Activated T-cell treated with anti-CD3 and anti-CD28 coated beads, Interleukin-2, amount 50 U/mL, for 24 hours (primary cell): ENCODE measurements around the gene LAGE3.

Experiments used
- DNase-seq: peaks from one replicate; pipeline ENCODE4 v3.0.0-alpha.2; 2020
- H3K27ac Mint-ChIP-seq: 2 replicates; pipeline ENCODE4 v1.8.0; 2020; ENCODE audit warnings: mild to moderate bottlenecking, mixed read lengths
- H3K27me3 Mint-ChIP-seq: 2 replicates; pipeline ENCODE4 v1.8.0; 2020; ENCODE audit warnings: mixed read lengths
- H3K36me3 Mint-ChIP-seq: 2 replicates; pipeline ENCODE4 v1.8.0; 2020; ENCODE audit warnings: low read depth, mixed read lengths
- H3K4me1 Mint-ChIP-seq: 2 replicates; pipeline ENCODE4 v1.8.0; 2020; ENCODE audit warnings: low read depth, mixed read lengths
- H3K4me3 Mint-ChIP-seq: 2 replicates; pipeline ENCODE4 v1.8.0; 2020; ENCODE audit warnings: mild to moderate bottlenecking, moderate library complexity, mixed read lengths
- H3K9me3 Mint-ChIP-seq: 2 replicates; pipeline ENCODE4 v1.8.0; 2020; ENCODE audit warnings: mixed read lengths

The LAGE3 gene

DNA sequence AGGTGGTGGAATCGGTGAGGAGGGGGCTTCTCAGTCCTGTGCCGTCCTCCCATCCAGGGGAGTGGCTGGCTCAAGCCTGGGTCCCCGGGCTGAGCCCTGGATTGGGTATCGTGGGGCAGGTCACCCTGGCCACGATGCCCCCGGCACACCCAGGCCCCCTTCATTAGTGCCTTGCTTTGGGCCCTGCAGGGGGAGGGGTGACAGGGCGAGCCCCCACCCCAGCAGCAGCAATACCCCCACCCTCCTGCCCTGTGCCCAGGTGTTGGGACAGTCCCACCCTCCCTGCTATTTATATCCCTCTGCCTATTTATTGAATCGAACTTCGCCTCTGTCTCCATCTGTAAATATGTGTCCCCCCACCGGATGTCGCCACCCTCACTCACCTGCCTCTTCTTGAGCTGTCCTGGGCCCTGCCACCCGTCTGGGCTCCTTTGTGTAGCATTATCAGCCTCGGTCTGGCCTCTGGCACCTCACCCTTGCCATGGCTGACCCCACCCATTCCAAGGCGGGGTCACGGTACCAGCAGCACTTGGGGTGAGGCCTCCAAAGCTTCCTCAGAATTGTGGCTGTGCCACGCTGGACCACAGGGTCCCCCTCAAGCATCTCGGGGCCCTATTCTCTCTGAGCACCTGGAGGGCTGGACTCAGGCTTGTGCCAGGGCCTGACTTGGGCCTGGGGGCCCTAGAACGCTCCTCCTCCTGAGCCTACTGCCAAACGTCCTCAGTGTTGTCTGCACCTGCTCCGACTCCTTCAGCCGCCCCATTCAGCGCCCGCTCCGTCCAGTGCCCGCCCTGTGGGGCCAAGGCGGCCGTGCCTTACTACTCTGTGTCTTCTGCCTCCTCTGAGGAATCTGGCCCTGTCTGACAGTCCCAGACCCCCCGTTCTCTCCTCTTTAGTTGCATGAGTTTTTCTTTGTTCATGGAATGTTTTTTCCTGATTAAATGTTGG is 6.1 kb downstream of the LAGE3 start:
- no peak for DNase-seq
- no peak overlapping the region for H3K4me3 Mint-ChIP-seq

GRCh38 chrX:154471839-154472684 is 7.0 kb downstream of the LAGE3 start:
- Mint-ChIP-seq H3K36me3 (peaks cover 52% of the 10 kb centered on the region), H3K4me3 (no peak overlapping the region), H3K27me3 (peaks cover 5% of the 10 kb centered on the region), H3K9me3 (no peaks in the 10 kb centered on the region), H3K27ac (no peak overlapping the region), H3K4me1 (peaks cover 4% of the 10 kb centered on the region)
- no peak for DNase-seq

More for the DNA sequence above, 6.1 kb downstream of the LAGE3 start:
- peaks cover 5% of the 10 kb centered on the region for H3K27me3 Mint-ChIP-seq
- peaks cover 51% of the 10 kb centered on the region for H3K36me3 Mint-ChIP-seq
- H3K27ac Mint-ChIP-seq: no peak overlapping the region
- H3K9me3 Mint-ChIP-seq: no peaks in the 10 kb centered on the region
- H3K4me1 Mint-ChIP-seq: peaks cover 12% of the 10 kb centered on the region

DNA sequence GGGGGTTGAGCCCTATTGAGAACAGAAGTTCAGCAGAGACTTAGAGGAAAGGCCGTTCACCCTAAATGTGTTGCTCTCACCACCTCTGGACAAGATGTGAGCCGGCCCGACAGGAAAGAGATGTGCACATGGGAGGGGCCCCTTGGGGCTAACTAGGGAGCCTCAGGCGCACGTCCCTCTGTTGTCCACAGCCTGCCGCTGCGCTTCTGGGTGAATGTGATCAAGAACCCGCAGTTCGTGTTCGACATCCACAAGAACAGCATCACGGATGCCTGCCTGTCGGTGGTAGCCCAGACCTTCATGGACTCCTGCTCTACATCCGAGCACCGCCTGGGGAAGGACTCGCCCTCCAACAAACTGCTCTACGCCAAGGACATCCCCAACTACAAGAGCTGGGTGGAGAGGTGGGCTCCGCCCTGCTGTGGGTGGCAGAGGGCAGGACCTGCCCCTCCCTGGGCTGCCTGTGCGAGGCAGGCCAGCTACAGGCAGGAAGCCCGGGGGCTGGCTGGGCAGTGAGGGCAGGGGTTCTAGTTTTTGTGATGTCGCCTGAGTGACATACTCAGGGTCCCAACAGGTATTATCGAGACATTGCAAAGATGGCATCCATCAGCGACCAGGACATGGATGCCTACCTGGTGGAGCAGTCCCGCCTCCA is 8.0 kb downstream of the LAGE3 start:
- no peaks in the 10 kb centered on the region for H3K9me3 Mint-ChIP-seq
- peaks cover 5% of the 10 kb centered on the region for H3K27me3 Mint-ChIP-seq
- peaks cover 4% of the 10 kb centered on the region for H3K4me1 Mint-ChIP-seq
- H3K36me3 Mint-ChIP-seq: peaks cover 57% of the 10 kb centered on the region
- DNase-seq: no peak
- H3K4me3 Mint-ChIP-seq: no peak overlapping the region
- no peak overlapping the region for H3K27ac Mint-ChIP-seq

DNA sequence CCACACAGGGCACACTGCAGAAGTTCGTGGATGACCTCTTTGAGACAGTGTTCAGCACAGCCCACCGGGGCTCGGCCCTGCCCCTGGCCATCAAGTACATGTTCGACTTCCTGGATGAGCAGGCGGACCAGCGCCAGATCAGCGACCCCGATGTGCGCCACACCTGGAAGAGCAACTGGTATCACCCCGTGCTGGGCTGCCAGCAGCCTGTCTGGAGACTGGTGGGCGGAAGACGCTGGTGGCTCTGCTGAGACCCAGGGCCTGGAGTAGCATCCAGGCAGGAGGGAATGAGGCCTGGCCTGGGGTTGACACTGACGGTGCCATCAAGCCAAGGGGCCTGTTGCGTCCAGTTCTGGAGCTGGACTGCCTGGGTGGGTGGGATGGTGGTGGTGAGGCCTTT is 8.6 kb downstream of the LAGE3 start:
- no peak overlapping the region for H3K27ac Mint-ChIP-seq
- H3K27me3 Mint-ChIP-seq: peaks cover 2% of the 10 kb centered on the region
- peaks cover 60% of the 10 kb centered on the region for H3K36me3 Mint-ChIP-seq
- H3K9me3 Mint-ChIP-seq: no peaks in the 10 kb centered on the region
- no peak overlapping the region for H3K4me3 Mint-ChIP-seq
- no peak for DNase-seq
- H3K4me1 Mint-ChIP-seq: peaks cover 2% of the 10 kb centered on the region

DNA sequence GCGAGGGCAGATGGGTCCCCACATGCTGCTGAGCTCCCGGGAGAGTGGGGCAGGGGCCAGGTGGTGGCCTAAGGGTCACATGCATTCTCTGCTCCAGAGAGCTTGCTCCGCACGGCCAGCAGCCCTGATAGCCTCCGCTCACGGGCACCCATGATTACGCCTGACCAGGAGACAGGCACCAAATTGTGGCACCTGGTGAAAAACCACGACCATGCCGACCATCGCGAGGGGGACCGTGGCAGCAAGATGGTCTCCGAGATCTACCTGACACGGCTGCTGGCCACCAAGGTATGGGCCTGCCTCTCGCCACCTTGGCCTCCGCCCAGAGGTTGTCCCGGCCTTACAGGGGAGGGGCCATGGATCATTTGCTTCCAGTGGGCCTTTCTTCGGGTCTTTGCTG is 9.2 kb downstream of the LAGE3 start:
- Mint-ChIP-seq H3K27ac (no peak overlapping the region), H3K9me3 (no peaks in the 10 kb centered on the region), H3K4me3 (no peak overlapping the region), H3K4me1 (no peaks in the 10 kb centered on the region), H3K36me3 (peaks cover 62% of the 10 kb centered on the region), H3K27me3 (no peaks in the 10 kb centered on the region)
- DNase-seq: no peak

DNA sequence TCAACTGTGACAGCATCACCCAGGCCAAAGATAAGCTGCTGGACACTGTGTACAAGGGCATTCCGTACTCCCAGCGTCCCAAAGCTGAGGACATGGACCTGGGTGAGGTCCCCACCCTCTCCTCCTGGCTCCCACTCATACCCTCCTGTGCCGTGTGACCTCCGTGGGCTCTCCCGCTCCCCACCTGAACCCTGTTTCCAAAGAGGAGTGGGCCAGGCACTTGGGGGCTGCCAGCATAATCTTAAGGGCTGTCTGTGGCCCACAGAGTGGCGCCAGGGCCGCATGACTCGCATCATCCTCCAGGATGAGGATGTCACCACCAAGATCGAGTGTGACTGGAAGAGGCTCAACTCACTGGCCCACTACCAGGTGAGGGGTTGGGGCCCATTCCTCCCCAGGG is 10.0 kb downstream of the LAGE3 start:
- H3K9me3 Mint-ChIP-seq: no peaks in the 10 kb centered on the region
- no peaks in the 10 kb centered on the region for H3K27me3 Mint-ChIP-seq
- H3K4me3 Mint-ChIP-seq: no peak overlapping the region
- peaks cover 63% of the 10 kb centered on the region for H3K36me3 Mint-ChIP-seq
- DNase-seq: no peak
- no peaks in the 10 kb centered on the region for H3K4me1 Mint-ChIP-seq
- H3K27ac Mint-ChIP-seq: no peak overlapping the region

GRCh38 chrX:154468217-154468616 is 10.9 kb downstream of the LAGE3 start:
- Mint-ChIP-seq H3K27ac (no peak overlapping the region), H3K4me3 (no peak overlapping the region), H3K36me3 (peaks cover 58% of the 10 kb centered on the region), H3K27me3 (no peaks in the 10 kb centered on the region), H3K9me3 (no peaks in the 10 kb centered on the region), H3K4me1 (no peaks in the 10 kb centered on the region)
- no peak for DNase-seq

GRCh38 chrX:154467556-154467955 is 11.5 kb downstream of the LAGE3 start:
- peaks cover 58% of the 10 kb centered on the region for H3K36me3 Mint-ChIP-seq

DNA sequence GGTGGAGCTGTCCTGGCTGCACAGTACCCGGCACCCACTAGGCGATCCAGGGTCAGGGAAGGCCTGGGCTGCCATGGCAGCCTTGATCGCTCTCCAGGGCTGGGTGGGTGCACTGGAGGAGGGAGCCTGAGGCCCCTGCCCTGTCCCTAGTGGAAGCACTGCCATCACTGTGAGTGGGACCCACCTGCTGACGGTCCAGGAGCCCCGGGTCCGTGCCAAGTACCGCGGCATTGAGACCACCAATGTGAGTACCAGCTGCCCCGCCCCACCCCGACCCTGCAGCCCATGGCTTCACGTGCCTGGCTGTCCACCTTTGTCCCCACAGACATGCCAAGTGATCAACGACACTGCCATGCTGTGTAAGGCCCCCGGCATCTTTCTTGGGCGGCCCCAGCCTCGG is 12.2 kb downstream of the LAGE3 start:
- Mint-ChIP-seq H3K36me3 (peaks cover 57% of the 10 kb centered on the region), H3K4me1 (no peaks in the 10 kb centered on the region), H3K9me3 (no peaks in the 10 kb centered on the region), H3K27me3 (no peaks in the 10 kb centered on the region), H3K4me3 (no peak overlapping the region), H3K27ac (no peak overlapping the region)
- no peak for DNase-seq

More at GRCh38 chrX:154467556-154467955, 11.5 kb downstream of the LAGE3 start:
- DNase-seq: no peak
- H3K4me1 Mint-ChIP-seq: no peaks in the 10 kb centered on the region
- no peak overlapping the region for H3K4me3 Mint-ChIP-seq
- no peaks in the 10 kb centered on the region for H3K9me3 Mint-ChIP-seq
- H3K27me3 Mint-ChIP-seq: no peaks in the 10 kb centered on the region
- no peak overlapping the region for H3K27ac Mint-ChIP-seq

DNA sequence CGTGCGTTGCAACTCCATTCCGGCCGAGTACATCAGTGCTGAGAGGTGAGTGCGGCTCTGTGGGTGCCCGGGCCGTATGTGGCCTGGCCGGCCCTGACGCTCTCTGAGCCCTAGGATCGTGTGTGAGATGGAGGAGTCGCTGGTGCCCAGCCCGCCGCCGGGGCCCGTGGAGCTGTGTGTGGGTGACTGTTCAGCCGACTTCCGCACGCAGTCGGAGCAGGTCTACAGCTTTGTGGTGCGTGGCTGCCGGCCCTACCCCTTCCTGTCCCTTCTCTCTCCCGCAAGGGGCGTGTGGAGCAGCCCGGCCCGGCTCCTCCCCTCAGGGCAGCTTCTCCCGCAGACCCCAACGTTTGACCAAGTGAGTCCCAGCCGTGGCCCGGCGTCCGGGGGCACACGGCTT is 13.0 kb downstream of the LAGE3 start:
- Mint-ChIP-seq H3K4me1 (peaks cover under 1% of the 10 kb centered on the region), H3K9me3 (no peaks in the 10 kb centered on the region), H3K27me3 (no peaks in the 10 kb centered on the region), H3K4me3 (no peak overlapping the region), H3K27ac (no peak overlapping the region), H3K36me3 (peaks cover 59% of the 10 kb centered on the region)
- no peak for DNase-seq

GRCh38 chrX:154465601-154466000 is 13.5 kb downstream of the LAGE3 start:
- H3K27ac Mint-ChIP-seq: no peak overlapping the region
- H3K9me3 Mint-ChIP-seq: no peaks in the 10 kb centered on the region
- H3K4me3 Mint-ChIP-seq: no peak overlapping the region
- peaks cover 58% of the 10 kb centered on the region for H3K36me3 Mint-ChIP-seq
- peaks cover 1% of the 10 kb centered on the region for H3K4me1 Mint-ChIP-seq
- DNase-seq: no peak
- H3K27me3 Mint-ChIP-seq: no peaks in the 10 kb centered on the region

GRCh38 chrX:154464806-154465365 is 14.2 kb downstream of the LAGE3 start:
- H3K36me3 Mint-ChIP-seq: peaks cover 55% of the 10 kb centered on the region
- no peaks in the 10 kb centered on the region for H3K9me3 Mint-ChIP-seq
- peaks cover 5% of the 10 kb centered on the region for H3K4me1 Mint-ChIP-seq
- no peaks in the 10 kb centered on the region for H3K27me3 Mint-ChIP-seq
- H3K4me3 Mint-ChIP-seq: no peak overlapping the region
- DNase-seq: no peak
- H3K27ac Mint-ChIP-seq: no peak overlapping the region

- peaks cover 12% of the 10 kb centered on the region for H3K4me1 Mint-ChIP-seq
- no peak for DNase-seq
- H3K27ac Mint-ChIP-seq: no peak overlapping the region
- H3K9me3 Mint-ChIP-seq: no peaks in the 10 kb centered on the region
- peaks cover 47% of the 10 kb centered on the region for H3K36me3 Mint-ChIP-seq
- H3K27me3 Mint-ChIP-seq: no peaks in the 10 kb centered on the region
- no peak overlapping the region for H3K4me3 Mint-ChIP-seq
These were observed 15.4 kb downstream of the LAGE3 start for GRCh38 chrX:154463611-154464220.

DNA sequence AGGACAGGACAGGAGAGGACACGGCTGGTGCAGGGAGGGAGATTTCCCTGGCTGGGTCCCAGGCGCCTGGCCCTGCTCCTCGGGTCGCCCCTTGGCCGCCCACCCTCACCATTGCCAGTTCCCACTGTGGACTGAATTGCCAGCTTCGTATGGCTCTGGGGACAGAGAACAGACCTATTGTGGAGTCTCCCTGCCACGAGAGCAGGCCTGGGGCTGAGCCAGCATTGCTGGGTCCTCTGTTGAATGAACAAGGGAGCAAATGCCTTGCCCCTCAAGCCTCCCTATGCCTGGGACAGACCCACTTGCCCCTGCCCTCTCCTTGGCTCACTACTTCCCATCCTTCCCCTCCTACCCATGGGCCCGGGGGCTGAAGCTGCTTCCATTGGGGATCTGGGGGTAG is 16.7 kb downstream of the LAGE3 start:
- no peak overlapping the region for H3K4me3 Mint-ChIP-seq
- no peak for DNase-seq
- peaks cover 13% of the 10 kb centered on the region for H3K4me1 Mint-ChIP-seq
- no peaks in the 10 kb centered on the region for H3K27me3 Mint-ChIP-seq
- H3K36me3 Mint-ChIP-seq: peaks cover 42% of the 10 kb centered on the region
- H3K9me3 Mint-ChIP-seq: no peaks in the 10 kb centered on the region
- no peak overlapping the region for H3K27ac Mint-ChIP-seq
